Measurements from ENCODE around the gene RPS6KA3.

GRCh38 chrX:20224814-20225487, 41.8 kb downstream of the RPS6KA3 start:
- no peak for TF ChIP-seq RARB (CRISPR knock-in tag; IDR thresholded peaks at IDR 0.05)
- TF ChIP-seq ZNF70 (CRISPR knock-in tag; IDR thresholded peaks at IDR 0.05) = peak; percentile 80
- TF ChIP-seq TOX (CRISPR knock-in tag; IDR thresholded peaks at IDR 0.05; ENCODE audit: borderline replicate concordance) = no peak
- TF ChIP-seq PATZ1 (CRISPR knock-in tag; IDR thresholded peaks at IDR 0.05; ENCODE audit: borderline replicate concordance) = no peak
- TF ChIP-seq TCF4 (CRISPR knock-in tag; IDR thresholded peaks at IDR 0.05; ENCODE audit: borderline replicate concordance) = no peak
- TF ChIP-seq ZFP30 (CRISPR knock-in tag; IDR thresholded peaks at IDR 0.05) = no peak
- TF ChIP-seq OSR1 (CRISPR knock-in tag; IDR thresholded peaks at IDR 0.05) = no peak
